ENCODE results near the gene MCC.
A peak's percentile ranks its signal among the peaks of the same experiment; 100 is the strongest.

The MCC gene

GRCh38 chr5:113487781-113488644 is at the start of gene MCC:
Gene MCC, minus strand, starts transcription at chr5:113488453.
- peak; percentile 50 for DNase-seq (ENCODE audit: low spot score)

GRCh38 chr5:113531481-113532159 is 43.4 kb upstream of the MCC start:
- DNase-seq (ENCODE audit: low spot score): no peak

- no peak for DNase-seq (ENCODE audit: low spot score)
These were observed 39.5 kb upstream of the MCC start for GRCh38 chr5:113527746-113528145.

- no peak for DNase-seq (ENCODE audit: low spot score)
These were observed 38.2 kb upstream of the MCC start for GRCh38 chr5:113526421-113526820.

GRCh38 chr5:113524927-113525326 is 36.7 kb upstream of the MCC start:
- DNase-seq (ENCODE audit: low spot score): peak; percentile 38

GRCh38 chr5:113523168-113523567 is 34.9 kb upstream of the MCC start:
- DNase-seq (ENCODE audit: low spot score): no peak

GRCh38 chr5:113520899-113521298 is 32.6 kb upstream of the MCC start:
- no peak for DNase-seq (ENCODE audit: low spot score)

GRCh38 chr5:113520429-113520828 is 32.2 kb upstream of the MCC start:
- no peak for DNase-seq (ENCODE audit: low spot score)

GRCh38 chr5:113519412-113519811 is 31.2 kb upstream of the MCC start:
- no peak for DNase-seq (ENCODE audit: low spot score)

- no peak for DNase-seq (ENCODE audit: low spot score)
These were observed 30.6 kb upstream of the MCC start for GRCh38 chr5:113518884-113519283.

GRCh38 chr5:113514289-113514635 is 26.0 kb upstream of the MCC start:
- no peak for DNase-seq (ENCODE audit: low spot score)

- peak; percentile 74 for DNase-seq (ENCODE audit: low spot score)
These were observed 25.4 kb upstream of the MCC start, which contains the start of gene YTHDC2 for GRCh38 chr5:113513384-113514288. Gene YTHDC2, plus strand, starts transcription at chr5:113513694. Its CDS starts 202 bp downstream, at chr5:113513896.

GRCh38 chr5:113512341-113512740 is 24.1 kb upstream of the MCC start:
- DNase-seq (ENCODE audit: low spot score): no peak

GRCh38 chr5:113510836-113511451 is 22.7 kb upstream of the MCC start:
- no peak for DNase-seq (ENCODE audit: low spot score)

GRCh38 chr5:113508756-113509155 is 20.5 kb upstream of the MCC start:
- no peak for DNase-seq (ENCODE audit: low spot score)

- no peak for DNase-seq (ENCODE audit: low spot score)
These were observed 19.3 kb upstream of the MCC start for GRCh38 chr5:113507601-113508000.

- DNase-seq (ENCODE audit: low spot score): no peak
These were observed 16.9 kb upstream of the MCC start for GRCh38 chr5:113505181-113505580.

- DNase-seq (ENCODE audit: low spot score): no peak
These were observed 14.9 kb upstream of the MCC start for GRCh38 chr5:113503146-113503545.

- no peak for DNase-seq (ENCODE audit: low spot score)
These were observed 13.8 kb upstream of the MCC start for GRCh38 chr5:113502073-113502472.

GRCh38 chr5:113495422-113495841 is 7.2 kb upstream of the MCC start:
- DNase-seq (ENCODE audit: low spot score): no peak

- DNase-seq (ENCODE audit: low spot score): no peak
These were observed 5.2 kb upstream of the MCC start for GRCh38 chr5:113493446-113493845.

GRCh38 chr5:113491022-113491421 is 2.8 kb upstream of the MCC start:
- no peak for DNase-seq (ENCODE audit: low spot score)
